Measurements from ENCODE around the gene DLGAP1.

DLGAP1 gene

DNA sequence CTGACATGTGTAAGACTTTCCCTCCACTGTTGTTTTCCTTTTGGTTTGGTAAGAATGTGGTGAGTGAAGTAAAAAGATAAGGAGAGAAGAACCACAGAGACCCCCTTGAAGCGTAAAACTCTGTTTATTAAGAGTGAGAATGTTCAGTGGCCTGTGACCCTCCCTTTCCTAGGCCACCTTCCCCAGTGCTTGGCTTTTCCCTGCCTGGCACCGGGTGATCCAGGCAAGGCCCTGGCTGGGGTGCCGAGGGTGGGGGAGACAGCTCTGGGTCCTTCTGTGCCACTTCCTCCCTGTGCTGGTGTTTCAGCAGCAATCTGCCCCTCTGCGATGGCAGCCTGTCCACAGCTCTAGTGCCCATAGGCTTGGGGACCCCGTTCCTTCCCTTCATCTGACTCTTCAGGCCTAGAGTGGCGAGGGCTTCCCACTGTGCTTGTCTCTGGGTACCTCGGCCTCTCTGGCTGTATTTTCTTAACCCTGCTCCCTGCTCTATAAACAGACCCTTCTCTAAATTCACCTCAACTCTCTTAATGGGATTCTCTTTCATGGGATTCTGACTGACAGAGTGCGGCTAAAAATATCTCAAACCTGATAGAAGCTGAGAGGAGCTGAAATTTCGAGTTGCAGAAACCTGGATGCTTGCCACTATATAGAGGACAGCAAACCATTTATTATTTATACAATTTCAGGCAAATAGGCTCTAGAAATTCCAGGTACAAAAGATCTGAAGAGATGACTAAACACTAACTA, 461.0 kb downstream of the DLGAP1 start:
- DNase-seq (ENCODE audit: low spot score), result no peak

DNA sequence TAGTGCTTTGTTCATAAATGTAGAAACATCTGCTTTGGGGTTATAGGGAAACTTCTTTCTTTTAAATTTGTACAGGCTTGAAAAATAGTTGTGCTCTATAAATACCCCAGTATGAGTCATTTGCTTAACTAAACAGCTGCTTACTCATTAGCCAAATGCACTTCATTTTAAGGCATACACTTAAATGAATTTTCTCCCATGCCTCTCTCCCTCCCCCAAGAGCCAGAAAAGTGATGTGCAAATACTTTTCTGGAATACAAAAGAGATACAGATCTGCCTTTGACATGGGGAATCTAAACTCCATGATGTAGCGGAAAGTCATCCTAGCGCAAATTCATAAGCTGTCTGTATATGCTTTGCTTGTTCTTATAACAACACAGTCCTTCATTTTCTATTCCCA, 469.4 kb downstream of the DLGAP1 start:
- DNase-seq (ENCODE audit: low spot score), result no peak

DNA sequence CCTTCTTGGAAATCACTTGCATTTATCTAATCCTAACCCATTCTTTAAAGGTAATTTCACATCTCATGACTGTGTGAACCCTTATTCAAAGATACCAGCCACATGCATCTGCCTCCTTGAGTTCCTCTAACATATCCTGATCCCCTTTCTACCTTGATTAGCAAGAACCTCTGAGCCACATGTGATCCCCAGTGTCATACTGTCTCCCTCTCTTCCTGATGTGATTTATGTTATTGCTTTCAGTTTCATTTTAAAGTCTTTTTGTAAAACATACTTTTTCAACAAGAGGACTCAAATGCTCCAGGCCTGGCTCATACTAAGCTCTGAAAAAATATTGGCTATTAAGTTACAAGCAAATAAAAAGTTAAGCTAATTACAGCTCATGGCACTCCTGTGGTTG, 470.1 kb downstream of the DLGAP1 start:
- DNase-seq (ENCODE audit: low spot score), result no peak

DNA sequence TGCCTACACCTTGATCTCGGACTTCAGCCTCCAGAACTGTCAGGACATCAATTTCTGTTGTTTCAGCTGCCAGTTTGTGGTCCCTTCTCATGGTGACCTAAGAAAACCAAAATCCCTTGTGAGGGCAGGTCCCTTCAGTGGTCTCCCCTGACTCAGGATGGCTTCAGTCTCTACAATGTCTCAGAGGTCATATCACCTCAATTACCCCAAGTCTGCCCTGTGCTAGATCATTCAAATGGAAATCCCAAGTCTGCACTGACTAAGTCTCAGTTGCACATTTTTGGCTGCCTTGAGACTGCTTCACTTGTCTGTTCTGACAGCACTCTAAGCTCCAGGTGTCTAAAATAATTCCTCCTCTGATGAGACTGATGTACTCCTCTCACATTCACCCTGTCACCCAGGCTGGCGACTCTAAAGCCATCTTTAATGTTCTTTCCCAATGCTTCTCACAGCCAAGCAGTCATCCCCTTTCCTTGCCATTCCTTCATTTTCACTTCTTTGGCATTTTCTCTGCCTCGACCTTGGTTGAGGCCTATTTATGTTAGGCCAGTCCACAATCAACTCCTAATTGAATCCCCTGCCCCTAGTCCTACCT, 470.8 kb downstream of the DLGAP1 start:
- no peak for DNase-seq (ENCODE audit: low spot score)

DNA sequence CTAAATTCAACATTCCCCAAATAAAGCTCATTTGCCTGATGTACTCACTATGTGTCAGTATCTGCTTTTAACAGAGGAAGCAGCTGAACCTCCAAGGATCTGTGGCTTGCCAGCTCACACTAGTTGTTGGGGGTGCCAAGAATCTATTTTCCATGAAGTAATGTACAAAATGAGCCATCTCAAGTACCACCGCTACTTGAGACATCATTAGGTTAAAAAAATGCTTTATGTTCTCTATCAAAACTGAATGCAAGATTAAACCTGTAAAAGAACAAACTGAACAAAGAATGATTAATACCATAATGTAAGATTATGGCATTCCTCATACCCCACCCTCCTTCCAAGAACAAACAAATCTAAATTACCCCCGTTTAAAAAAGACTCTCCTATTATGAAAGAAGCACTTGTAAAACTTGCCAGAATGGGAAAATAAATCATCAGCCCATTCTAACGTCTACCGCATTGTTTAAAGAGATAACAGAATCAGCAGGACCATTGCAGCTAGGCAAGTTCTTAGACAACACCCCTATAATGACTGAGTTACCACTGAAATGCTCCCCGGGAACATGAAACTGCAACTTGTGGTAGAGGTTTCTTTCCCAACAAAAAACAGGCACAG, 471.6 kb downstream of the DLGAP1 start:
- no peak for DNase-seq (ENCODE audit: low spot score)

DNA sequence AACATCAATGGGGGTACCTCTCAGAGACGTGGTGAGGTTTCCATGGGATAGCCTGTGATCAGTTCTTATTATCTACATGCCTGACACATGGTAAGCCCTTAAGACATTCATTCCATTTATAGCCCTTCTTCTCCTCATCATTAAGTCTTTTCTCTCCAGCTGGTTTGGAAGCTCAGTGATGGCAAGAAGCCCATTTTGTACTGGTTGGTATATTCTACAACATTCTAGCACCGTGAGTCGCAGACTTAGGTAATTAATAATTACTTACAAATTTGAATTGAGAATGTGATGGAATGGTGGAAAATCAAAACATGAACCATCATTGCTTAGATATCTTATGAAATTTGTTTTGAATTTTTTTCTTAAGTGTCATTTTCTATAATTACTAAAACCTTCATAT, 472.6 kb downstream of the DLGAP1 start:
- DNase-seq (ENCODE audit: low spot score), result no peak

DNA sequence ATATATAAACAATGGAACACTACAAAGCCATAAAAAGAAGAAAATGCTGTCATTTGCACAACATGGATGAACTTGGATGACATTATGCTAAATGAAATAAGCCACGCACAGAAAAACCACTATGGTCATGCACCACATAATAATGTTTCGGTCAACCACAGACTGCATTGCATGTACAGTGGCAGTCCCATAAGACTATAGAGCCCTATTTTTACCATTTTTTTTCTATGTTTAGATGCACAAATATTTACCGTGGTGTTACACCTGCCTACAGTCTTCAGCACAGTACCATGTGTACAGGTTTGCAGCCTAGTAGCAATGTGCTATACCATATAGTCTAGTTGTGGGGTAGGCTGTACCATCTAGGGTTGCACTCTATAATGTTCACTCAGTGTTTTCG, 476.1 kb downstream of the DLGAP1 start:
- no peak for DNase-seq (ENCODE audit: low spot score)

DNA sequence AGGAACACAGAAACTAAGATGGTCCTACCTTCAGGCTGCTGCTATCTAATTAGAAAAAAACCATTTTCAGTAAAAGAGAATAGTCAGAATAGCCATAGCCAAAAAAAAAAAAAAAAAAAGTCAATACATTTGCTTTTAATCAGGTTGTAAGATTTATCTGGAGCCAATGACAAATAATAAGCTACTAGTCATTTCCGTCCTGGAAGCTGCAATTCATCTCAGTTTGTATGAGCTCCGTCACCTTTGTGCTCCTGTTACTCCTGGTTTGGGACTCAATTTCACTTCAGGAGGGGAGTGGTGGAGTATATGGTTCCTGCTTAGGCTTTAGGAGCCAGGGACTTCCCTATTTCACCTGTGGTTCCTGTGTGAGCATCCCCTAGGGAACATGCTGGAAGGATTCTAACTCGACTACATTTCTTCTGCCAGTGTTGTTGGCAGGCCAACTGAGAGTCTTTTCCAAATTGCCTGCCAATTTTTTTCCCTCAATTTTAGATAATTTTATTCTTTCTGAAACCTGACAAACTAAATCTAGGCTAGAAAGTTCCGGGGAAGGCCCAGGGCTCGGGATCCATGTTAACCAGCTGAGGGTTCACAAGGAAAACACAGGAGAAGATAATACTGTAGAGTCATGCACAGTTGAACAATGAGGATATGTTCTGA, 481.8 kb downstream of the DLGAP1 start:
- DNase-seq (ENCODE audit: low spot score), result no peak

DNA sequence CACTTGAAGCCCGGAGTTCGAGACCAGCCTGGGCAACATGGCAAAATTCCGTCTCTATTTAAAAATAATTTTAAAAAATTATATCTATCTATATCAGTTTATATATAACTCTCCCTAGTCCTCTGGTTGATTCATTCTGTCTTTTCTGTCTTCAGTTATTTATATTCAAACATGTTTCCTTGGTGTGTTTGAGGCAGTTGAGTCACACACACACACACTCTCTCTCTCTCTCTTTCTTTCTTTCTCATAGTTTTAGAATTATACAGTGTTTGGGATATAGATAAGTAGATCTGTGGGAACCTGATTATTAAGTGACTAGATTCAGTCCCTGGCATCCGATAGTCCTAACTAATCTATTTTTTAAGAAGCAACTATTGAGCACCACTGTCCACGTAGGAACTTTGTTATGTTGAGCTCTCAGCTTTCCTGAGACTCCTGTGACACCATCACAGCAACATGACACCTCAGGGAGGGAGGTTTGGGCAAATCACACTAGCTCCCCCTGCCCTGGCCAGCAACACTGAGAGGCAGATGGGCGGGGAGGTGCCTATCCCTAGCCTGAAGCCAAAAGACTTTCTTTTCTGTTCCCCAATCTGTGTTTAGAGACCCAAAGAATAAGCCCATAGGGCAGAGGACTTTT, 482.7 kb downstream of the DLGAP1 start:
- no peak for DNase-seq (ENCODE audit: low spot score)

DNA sequence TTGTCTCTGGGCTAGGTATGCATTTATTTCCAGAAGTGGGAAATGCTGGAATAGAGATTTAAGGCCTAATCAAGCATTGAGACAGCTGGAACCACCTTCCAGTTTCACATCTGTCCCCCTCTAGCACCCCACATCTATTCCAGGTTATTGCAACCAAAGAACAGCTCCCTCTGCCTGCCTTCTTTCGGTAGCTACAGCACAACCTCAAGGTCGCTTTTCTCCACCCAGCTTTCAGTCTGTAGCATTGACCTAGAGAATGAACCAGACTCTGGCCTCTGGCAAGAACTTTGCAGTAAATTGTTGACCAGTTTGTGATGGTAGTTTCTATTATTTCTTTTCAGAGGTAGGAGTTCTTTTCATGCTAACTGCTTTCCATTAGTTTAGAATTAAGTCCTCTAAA, 484.2 kb downstream of the DLGAP1 start:
- DNase-seq (ENCODE audit: low spot score), result no peak

DNA sequence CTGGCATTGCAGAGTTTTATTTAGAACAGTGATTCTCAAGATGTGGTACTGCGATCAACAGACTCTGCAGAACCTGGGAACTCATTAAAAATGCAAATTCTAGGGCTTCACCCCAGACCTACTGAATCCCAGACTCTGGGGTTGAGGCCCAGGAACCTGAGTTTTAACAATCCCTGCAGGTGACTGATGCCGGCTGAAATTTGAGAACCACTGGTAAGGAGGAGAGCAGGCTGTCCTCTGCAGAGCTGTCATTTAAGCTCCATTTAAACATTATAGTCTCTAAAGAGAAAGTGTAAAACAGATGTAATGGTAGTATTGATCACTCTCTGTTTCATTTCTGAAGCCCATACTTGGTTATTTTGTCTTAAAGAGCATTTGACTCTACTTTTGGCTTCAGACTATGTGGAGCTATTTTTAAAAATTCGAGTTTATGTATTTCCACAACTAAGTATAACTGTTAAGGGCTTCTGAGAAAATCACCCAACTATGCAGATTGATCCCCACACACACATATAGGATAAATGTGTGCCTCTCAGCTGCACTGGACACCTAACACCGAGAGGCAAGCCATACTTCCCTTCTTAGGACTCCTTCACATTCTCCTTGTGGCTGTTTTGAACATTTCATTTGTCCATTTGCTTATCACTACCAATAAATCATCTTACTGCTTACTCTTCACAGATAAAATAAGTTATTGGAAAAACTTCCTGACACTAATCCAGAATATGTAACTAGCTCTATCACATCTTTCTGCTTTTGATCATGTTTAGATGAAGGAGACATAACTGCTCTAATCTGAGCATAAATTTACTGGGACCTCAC, 487.5 kb downstream of the DLGAP1 start:
- no peak for DNase-seq (ENCODE audit: low spot score)

DNA sequence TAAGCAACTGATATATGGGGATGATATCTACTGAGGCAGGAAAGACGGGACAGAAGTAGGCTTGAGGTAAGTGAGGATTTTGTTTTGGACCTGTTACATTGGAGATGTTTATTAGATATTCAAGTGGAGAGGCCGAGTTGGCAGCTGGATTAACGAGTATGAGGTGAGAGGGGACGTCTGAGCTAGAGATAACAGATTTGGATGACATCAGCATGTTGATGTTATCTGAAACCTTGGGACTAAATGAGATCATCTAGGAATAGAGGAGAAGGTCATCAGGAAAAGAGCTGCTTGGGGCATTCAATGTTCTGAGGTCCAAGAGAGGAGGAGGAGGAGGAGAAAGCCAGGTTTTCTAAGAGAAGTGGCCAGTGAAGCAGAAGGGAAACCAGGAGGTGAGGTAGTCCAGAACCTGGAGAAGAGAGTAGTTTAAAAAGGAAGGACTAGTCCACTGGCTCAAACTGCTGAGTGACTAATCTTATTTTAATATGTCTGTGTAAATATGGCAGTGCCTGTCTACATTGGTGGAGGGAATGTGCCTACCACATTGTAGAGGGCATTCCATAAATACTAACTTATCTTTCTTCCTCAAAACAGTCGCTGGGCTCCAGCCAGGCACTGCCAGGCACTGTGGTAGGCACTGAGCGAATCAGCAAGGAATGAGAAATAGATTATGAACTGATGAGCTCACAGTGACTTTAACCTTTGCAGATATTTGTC, 488.3 kb downstream of the DLGAP1 start:
- no peak for DNase-seq (ENCODE audit: low spot score)

DNA sequence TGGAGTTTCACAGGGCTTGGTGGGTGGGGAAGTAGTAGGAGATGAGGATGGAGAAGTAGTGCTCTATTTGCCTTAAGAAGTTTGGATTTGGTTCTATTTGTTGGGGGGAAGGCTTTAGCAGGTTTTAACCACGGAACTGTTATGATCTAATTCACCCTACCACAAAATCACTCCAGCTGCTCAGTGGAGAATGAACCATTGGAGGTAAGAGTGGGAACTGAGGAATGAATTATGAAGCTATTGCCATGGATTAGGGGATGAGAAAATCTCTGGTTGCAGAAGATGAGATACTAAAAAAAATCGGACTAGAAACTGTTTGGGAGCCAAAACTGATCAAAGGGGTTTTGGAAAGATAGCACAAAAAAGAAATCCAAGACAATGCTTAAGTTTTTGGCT, 488.9 kb downstream of the DLGAP1 start:
- no peak for DNase-seq (ENCODE audit: low spot score)

DNA sequence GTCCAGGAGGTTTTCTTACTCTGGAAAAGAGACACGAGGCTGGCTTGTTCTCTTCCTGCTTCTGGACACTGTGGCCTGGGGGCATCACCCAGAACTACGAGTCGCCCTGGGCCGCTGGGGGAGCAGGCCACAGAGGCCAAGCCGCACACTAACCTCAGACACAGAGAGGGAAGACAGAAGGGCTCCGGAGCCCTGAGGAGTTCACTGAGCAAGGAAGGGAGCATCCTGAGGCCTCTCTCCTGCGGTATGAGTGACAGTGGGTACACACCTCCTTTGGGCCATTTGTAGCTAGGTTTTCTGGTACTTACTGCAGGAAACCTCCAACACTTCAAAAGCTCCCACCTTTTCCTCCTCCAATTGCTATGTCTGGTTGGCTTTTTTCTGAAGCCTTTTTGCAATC, 494.1 kb downstream of the DLGAP1 start:
- DNase-seq (ENCODE audit: low spot score), result no peak

DNA sequence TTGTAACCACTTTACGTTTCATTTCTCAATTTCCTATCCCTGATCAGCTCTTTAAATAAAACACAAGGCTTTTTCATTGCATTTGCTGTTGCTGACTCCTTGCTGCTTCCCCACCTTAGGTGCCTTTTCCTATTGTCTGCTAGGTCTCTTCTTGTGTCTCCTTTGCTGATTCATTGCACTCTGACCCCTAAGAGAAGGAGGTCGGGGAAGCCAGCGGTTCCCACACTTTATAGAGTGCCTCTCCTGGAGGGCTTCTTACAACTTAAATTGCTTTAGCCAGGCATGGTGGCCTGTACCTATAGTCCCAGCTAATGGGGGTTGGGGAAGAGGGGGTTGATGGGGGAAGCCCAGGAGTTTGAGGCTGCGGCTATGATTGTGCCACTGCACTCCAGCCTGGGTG, 495.0 kb downstream of the DLGAP1 start:
- DNase-seq (ENCODE audit: low spot score), result no peak

DNA sequence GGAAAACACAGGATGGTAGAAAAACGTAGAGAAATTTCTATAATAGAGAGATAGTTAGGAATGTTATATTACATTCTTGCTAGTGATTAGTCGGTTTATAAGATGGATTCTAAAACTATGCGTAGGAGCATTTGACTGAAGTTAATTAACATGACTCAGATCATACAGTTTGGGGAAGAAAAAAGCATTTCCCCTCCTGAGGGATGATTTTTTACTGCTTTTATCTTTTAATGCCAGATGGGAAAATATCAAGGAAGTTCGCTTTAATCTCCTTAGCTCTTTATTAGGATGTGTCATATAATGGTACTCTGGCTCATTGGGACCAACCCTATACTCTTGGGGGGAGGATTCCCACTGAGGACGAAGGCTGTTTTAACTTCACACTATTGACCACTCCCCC, 503.1 kb downstream of the DLGAP1 start:
- no peak for DNase-seq (ENCODE audit: low spot score)

DNA sequence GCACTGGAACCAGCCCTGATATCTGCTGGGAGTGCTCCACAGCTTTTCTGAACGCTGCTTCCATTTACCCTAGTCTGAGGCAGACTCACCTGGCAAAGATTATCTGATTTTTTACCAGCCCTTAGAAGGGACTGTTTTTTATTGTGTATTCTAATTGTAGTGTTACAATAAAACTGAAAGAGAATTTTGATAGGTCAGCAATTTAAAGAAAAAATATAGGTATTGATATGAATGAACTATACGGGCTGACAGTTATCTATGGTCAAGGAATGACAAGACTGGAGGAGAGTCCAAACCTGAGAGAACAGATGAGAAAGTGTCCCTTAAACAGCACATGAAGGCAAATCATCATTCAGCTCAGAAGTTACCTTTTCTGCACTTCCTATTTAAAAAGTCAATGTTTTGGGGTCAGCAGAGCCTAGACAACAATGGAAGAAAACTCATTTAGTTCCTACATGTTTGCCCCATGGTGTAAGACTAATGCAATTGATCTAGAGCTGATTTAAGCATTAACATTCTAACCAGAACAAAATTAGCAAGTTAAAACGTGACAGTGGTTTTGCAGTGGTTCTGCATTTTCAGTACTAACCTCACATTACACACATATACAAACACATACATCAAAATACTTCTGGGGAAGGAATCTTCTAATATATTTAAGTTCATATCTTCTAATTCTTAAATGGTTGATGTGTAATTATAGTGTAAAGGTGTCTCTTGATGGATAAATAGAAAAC, 504.3 kb downstream of the DLGAP1 start:
- no peak for DNase-seq (ENCODE audit: low spot score)

DNA sequence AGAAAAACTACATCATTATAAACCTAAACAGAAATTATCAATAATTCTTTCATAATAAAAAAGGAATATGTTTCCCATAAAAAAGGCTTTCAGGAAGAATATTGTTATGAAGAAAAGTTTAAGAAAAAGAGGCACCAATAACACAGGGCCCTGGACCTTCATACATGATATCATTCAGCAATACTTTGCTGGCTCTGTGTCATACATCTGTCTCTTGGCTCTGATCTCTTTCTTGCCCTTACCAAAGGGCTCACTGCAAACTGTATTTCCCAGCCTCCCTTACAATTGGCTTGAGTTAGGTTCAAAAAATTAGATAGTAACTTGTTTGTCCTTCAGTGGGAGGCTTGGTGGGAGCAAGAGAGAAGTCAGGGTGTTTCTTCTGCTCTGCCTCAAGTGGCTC, 506.1 kb downstream of the DLGAP1 start:
- no peak for DNase-seq (ENCODE audit: low spot score)

DNA sequence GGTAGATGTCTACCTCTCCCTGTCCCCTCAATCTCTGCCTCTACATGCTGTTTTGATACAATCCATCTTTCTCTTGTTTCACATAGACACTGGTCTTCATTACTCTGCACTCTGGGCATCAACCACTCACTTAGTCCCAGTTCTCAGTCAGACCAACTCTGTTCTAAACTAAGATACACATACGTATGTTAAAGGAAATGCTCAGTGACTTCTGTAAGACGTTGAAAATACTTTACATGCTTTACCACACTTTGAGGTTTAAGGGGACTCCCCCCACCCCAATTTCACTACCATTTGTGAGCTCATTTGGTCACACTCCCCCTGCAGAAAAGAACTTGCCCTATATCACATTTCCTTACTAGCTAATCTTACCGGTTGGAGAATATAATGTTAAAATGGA, 507.7 kb downstream of the DLGAP1 start:
- no peak for DNase-seq (ENCODE audit: low spot score)

DNA sequence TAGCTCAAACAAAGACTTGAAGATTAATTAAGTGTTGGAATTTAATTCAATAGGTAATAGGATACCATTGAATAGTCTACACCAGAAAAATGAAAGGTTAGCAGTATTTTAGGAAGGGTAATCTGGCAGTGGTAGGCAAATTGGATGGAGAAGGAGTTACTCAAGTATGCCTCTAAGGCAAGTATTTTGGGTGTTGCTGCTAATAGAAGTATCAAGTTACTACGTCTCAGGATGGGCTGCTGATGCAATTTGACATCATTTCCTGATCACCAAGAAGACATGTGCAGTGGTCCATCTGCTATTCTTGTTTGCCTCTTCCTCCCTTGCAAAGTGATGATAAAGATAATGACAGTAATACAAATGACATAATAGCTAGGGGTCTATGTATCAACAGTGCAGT, 519.8 kb downstream of the DLGAP1 start:
- DNase-seq (ENCODE audit: low spot score), result no peak

Data from germinal center (tissue), 1 donor.